Prostate gland (tissue), 2 donors: ENCODE data around the gene WDR93.

ENCODE experiments used
- POLR2A ChIP-seq: fragments of 450-650 bp; IDR thresholded peaks from one replicate; pipeline ENCODE4 v1.6.1; 2016; ENCODE audit warnings: antibody characterized with exemption, mild to moderate bottlenecking
- POLR2AphosphoS5 ChIP-seq: sonication (generic); formaldehyde crosslinking; IDR thresholded peaks from one replicate; pipeline ENCODE4 v1.6.1; 2017; ENCODE audit warnings: antibody characterized with exemption
- TF ChIP-seq, protein P1 (sequence below), 4 experiments: fragments of 200-600 bp in 2 of 4; fragments of 450-650 bp in 2 of 4; sonication (generic) in 2 of 4; IDR thresholded peaks; 1 replicate in 3 of 4; 2 replicates in 1 of 4; pipeline ENCODE4 v1.5.1; 2016 to 2019; ENCODE audit warnings: antibody characterized with exemption in 4 of 4, mild to moderate bottlenecking in 2 of 4, moderate library complexity in 2 of 4

DNA sequence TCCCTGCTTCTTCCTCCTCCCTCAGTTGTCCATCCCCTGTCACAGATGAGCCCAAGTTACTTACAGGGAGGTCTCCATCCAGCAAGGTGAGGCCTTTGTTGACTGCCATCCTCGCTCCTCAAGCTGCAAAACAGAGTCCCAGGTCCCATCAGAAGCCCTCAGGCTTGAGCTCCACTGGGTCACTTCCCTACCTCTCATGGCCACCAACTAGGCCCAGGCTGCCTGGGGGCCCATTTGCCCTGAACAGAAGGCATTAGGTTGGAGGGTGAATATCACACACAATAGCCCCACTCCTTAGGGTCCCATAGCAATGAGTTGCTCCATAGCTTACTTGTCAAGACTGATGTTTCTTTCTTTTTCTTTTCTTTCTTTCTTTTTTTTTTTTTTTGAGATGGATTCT is 13.2 kb upstream of the WDR93 start:
- TF ChIP-seq POLR2AphosphoS5 (no peak), POLR2A (no peak)
- TF ChIP-seq, protein P1, sequence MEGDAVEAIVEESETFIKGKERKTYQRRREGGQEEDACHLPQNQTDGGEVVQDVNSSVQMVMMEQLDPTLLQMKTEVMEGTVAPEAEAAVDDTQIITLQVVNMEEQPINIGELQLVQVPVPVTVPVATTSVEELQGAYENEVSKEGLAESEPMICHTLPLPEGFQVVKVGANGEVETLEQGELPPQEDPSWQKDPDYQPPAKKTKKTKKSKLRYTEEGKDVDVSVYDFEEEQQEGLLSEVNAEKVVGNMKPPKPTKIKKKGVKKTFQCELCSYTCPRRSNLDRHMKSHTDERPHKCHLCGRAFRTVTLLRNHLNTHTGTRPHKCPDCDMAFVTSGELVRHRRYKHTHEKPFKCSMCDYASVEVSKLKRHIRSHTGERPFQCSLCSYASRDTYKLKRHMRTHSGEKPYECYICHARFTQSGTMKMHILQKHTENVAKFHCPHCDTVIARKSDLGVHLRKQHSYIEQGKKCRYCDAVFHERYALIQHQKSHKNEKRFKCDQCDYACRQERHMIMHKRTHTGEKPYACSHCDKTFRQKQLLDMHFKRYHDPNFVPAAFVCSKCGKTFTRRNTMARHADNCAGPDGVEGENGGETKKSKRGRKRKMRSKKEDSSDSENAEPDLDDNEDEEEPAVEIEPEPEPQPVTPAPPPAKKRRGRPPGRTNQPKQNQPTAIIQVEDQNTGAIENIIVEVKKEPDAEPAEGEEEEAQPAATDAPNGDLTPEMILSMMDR (IDR thresholded peaks at IDR 0.05): no peak
